HL-60 (cell line): ENCODE results near the gene CD4.

Experiments
- GABPA ChIP-seq: IDR thresholded peaks from 2 replicates; pipeline ENCODE4 v1.6.1; 2012; ENCODE audit warnings: low read depth
- POLR2AphosphoS5 ChIP-seq: IDR thresholded peaks from 2 replicates; pipeline ENCODE4 v1.6.1; 2012; ENCODE audit warnings: low read depth
- REST ChIP-seq: IDR thresholded peaks from 2 replicates; pipeline ENCODE4 v1.6.1; 2012; ENCODE audit warnings: low read depth; ENCODE audit not compliant: insufficient replicate concordance
- SPI1 ChIP-seq: IDR thresholded peaks from 2 replicates; pipeline ENCODE4 v1.6.1; 2012; ENCODE audit warnings: low read depth, mild to moderate bottlenecking, borderline replicate concordance
- TF ChIP-seq, protein P1 (sequence below): IDR thresholded peaks from one replicate; pipeline ENCODE4 v1.5.1; 2011; ENCODE audit warnings: low read length, control low read depth, inconsistent platforms; ENCODE audit not compliant: insufficient read depth

DNA sequence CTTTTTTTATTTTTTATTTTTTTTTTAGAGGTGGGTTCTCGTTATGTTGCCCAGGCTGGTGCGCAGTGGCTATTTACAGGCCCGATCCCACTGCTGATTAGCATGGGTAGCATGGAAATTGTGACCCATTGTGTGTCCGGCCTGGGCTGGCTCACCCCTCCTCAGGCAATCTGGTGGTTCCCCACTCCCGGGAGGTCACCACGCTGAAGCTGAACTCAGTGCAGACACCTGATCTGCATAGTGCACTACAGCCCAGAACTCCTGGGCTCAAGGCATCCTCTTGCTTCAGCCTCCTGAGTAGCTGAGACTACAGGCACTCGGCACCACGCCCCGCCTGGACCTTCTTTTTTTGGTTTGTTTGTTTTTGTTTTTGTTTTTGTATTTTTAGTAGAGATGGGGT, 5.5 kb upstream of the CD4 start:
- TF ChIP-seq, protein P1, sequence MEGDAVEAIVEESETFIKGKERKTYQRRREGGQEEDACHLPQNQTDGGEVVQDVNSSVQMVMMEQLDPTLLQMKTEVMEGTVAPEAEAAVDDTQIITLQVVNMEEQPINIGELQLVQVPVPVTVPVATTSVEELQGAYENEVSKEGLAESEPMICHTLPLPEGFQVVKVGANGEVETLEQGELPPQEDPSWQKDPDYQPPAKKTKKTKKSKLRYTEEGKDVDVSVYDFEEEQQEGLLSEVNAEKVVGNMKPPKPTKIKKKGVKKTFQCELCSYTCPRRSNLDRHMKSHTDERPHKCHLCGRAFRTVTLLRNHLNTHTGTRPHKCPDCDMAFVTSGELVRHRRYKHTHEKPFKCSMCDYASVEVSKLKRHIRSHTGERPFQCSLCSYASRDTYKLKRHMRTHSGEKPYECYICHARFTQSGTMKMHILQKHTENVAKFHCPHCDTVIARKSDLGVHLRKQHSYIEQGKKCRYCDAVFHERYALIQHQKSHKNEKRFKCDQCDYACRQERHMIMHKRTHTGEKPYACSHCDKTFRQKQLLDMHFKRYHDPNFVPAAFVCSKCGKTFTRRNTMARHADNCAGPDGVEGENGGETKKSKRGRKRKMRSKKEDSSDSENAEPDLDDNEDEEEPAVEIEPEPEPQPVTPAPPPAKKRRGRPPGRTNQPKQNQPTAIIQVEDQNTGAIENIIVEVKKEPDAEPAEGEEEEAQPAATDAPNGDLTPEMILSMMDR = no peak
- TF ChIP-seq POLR2AphosphoS5 (no peak), GABPA (no peak), SPI1 (no peak), REST (no peak)
